OCI-LY7 (cell line): ENCODE data around the gene SLC2A4RG. TPM values are rescaled to one million over a fixed set of nuclear protein-coding genes. Genes with fewer than 3 reads are reported as not detected.

Experiments used
- BruUV-seq: library from RNA; stranded (reverse); fragments of 400-500 nt; replicated peaks from 2 replicates; lab custom pipeline; 2021; lab: Mats Ljungman, UMichigan
- CTCF ChIA-PET: fragments of 300-600 bp; sonication (Branson Sonifier 250); formaldehyde crosslinking; loops from one replicate; lab custom pipeline; 2022; ENCODE audit warnings: antibody characterized with exemption; ENCODE audit not compliant: unreplicated experiment; lab: Charles Lee
- POLR2A ChIA-PET: fragments of 300-600 bp; sonication (Branson Sonifier 250); formaldehyde crosslinking; loops from one replicate; lab custom pipeline; 2022; ENCODE audit warnings: antibody characterized with exemption; lab: Charles Lee
- DNase-seq: peaks from one replicate; pipeline ENCODE4 v3.0.0-alpha.2; 2015; ENCODE audit warnings: low spot score
- H2AFZ ChIP-seq: fragments of 200-600 bp; sonication (generic), shearing (Covaris generic); 2 replicates; pipeline ENCODE4 v1.6.1; 2014; ENCODE audit warnings: mild to moderate bottlenecking, antibody characterized with exemption, low read length, moderate library complexity
- H3K27ac ChIP-seq: fragments of 200-600 bp; sonication (generic); 2 replicates; pipeline ENCODE4 v1.5.1; 2014; ENCODE audit warnings: mixed run types, low read depth, mild to moderate bottlenecking, moderate library complexity, low read length, inconsistent platforms; ENCODE audit not compliant: poor library complexity, severe bottlenecking
- H3K36me3 ChIP-seq: fragments of 200-600 bp; sonication (generic); 2 replicates; pipeline ENCODE4 v1.6.1; 2014; ENCODE audit warnings: mild to moderate bottlenecking, antibody characterized with exemption, low read length, moderate library complexity, mixed read lengths; ENCODE audit not compliant: insufficient read depth
- H3K4me1 ChIP-seq: fragments of 200-600 bp; sonication (generic); 2 replicates; pipeline ENCODE4 v1.5.1; 2014; ENCODE audit warnings: mild to moderate bottlenecking, low read length; ENCODE audit not compliant: insufficient read depth, poor library complexity, severe bottlenecking
- H3K4me2 ChIP-seq: fragments of 200-600 bp; sonication (generic); 2 replicates; pipeline ENCODE4 v1.6.1; 2014; ENCODE audit warnings: mild to moderate bottlenecking, low read length
- H3K4me3 ChIP-seq: fragments of 200-600 bp; sonication (generic); 2 replicates; pipeline ENCODE4 v1.5.1; 2014; ENCODE audit warnings: mild to moderate bottlenecking, low read depth, low read length; ENCODE audit not compliant: poor library complexity, severe bottlenecking
- H3K79me2 ChIP-seq: fragments of 200-600 bp; sonication (generic); 2 replicates; pipeline ENCODE4 v1.6.1; 2016; ENCODE audit warnings: low read depth, mild to moderate bottlenecking, low read length, moderate library complexity, mixed read lengths; ENCODE audit not compliant: insufficient read depth
- H3K9me2 ChIP-seq: fragments of 200-600 bp; sonication (generic); 2 replicates; pipeline ENCODE4 v1.6.1; 2016; ENCODE audit warnings: mild to moderate bottlenecking, low read length, mixed read lengths; ENCODE audit not compliant: insufficient read depth
- H3K9me3 ChIP-seq: fragments of 200-600 bp; sonication (generic); 2 replicates; pipeline ENCODE4 v1.6.1; 2014; ENCODE audit warnings: mild to moderate bottlenecking, mixed run types, low read length, mixed read lengths
- H4K20me1 ChIP-seq: fragments of 200-600 bp; sonication (generic); 2 replicates; pipeline ENCODE4 v1.6.1; 2014; ENCODE audit warnings: mild to moderate bottlenecking, antibody characterized with exemption, low read length, moderate library complexity, mixed read lengths; ENCODE audit not compliant: insufficient read depth
- CTCF ChIP-seq: fragments of 200-600 bp; sonication (generic); conservative IDR thresholded peaks from 2 replicates; pipeline ENCODE4 v1.5.1; 2014; ENCODE audit warnings: mild to moderate bottlenecking, antibody characterized with exemption, low read length, moderate library complexity, mixed read lengths
- EZH2phosphoT487 ChIP-seq: fragments of 200-600 bp; sonication (generic); IDR thresholded peaks from 2 replicates; pipeline ENCODE4 v1.6.1; 2018; ENCODE audit warnings: low read depth, borderline replicate concordance, mild to moderate bottlenecking, mixed run types, antibody characterized with exemption, low read length, moderate library complexity, mixed read lengths
- intact Hi-C: fragments of 100-400 bp; cut with micrococcal nuclease; formaldehyde crosslinking; loops from one replicate; pipeline ENCODE4 v1.10.0; 2022; ENCODE audit not compliant: unreplicated experiment
- total RNA-seq, 2 experiments: library from RNA; depleted of rRNA in 1 of 2; stranded (reverse); fragments of >200 nt in 1 of 2; shearing (Covaris generic) in 1 of 2; gene quantifications; 2 replicates each; pipeline ENCODE4 v1.2.3, GENCODE V29; 2014 to 2022

Gene SLC2A4RG
- total RNA-seq, 2 experiments from 2014 or later = 77.9 to 113 TPM

DNA sequence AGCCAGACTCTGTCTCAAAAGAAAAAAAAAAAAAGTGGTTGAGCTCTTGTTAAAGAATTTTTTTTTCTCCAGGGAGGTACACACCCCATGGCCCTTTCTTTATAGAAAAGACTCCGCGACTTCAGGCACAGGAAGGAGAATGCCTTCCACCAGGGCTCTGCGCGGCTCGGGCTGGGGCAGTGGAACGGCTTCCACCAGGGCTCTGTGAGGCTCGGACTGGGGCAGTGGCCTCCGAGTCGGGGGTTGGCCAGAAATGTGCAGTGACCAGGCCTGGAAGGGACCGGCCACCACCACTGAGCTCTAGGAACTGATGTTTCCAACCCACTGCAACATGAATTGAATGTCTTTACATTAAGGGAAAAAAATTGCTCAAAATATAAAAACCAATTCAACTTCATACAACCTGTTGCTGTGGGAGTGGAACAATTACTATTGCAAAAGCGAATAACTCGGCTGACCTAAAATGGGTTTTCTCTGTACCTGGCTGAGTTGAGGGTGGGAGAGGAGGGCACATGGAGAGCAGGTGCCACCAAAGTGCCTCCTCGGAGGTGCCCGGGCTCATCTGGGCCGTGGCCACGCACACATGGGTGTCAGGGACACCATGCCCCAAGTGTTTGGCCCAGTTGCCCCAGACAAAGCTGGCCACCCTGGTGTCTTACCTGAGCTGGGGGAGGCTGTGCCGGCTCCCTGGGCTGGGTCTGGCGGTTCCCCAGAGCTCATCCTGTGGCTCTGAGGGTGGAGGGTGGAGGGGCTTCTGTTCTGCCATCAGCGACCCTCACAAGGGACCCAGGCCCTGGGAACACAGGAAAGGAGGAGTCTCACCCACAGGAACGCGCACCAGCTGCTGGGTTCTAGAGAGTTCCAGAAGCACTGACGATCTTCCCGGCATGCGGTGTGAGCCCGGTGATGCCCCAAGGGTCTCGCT is 29.3 kb downstream of the SLC2A4RG start:
- CTCF ChIA-PET = no interaction called here

GRCh38 chr20:63769891-63770474 is 30.4 kb downstream of the SLC2A4RG start:
- no peaks in the 10 kb centered on the region for H3K79me2 ChIP-seq
- DNase-seq = no peak
- ChIA-PET CTCF (no interaction called here), POLR2A (interaction anchor here (0.9 kb wide), 1 partner anchor 14 kb away, joined by 3 read pairs; no protein-coding TSS in a partner anchor)
- no peaks in the 10 kb centered on the region for H3K9me2 ChIP-seq
- H4K20me1 ChIP-seq = no peaks in the 10 kb centered on the region
- no peak overlapping the region for H3K4me2 ChIP-seq
- intact Hi-C loops = no loop called here
- H3K4me1 ChIP-seq = no peaks in the 10 kb centered on the region
- BruUV-seq = no TSS peak
- H3K9me3 ChIP-seq = no peaks in the 10 kb centered on the region
- TF ChIP-seq CTCF (no peak), EZH2phosphoT487 (no peak)
- no peak overlapping the region for H2AFZ ChIP-seq
- no peak overlapping the region for H3K27ac ChIP-seq
- no peaks in the 10 kb centered on the region for H3K36me3 ChIP-seq
- no peak overlapping the region for H3K4me3 ChIP-seq

More for the DNA sequence above, 29.3 kb downstream of the SLC2A4RG start:
- TF ChIP-seq EZH2phosphoT487 (no peak), CTCF (no peak)
- BruUV-seq = no TSS peak
- H3K9me3 ChIP-seq = no peaks in the 10 kb centered on the region
- POLR2A ChIA-PET = interaction anchor here (0.6 to 0.9 kb wide), 2 partner anchors 13 to 20 kb away, joined by 3 to 4 read pairs; no protein-coding TSS in a partner anchor
- H4K20me1 ChIP-seq = no peaks in the 10 kb centered on the region
- H3K27ac ChIP-seq = no peak overlapping the region
- H3K4me3 ChIP-seq = no peak overlapping the region
- H3K79me2 ChIP-seq = no peaks in the 10 kb centered on the region
- H3K4me1 ChIP-seq = no peaks in the 10 kb centered on the region
- no peaks in the 10 kb centered on the region for H3K9me2 ChIP-seq
- no peaks in the 10 kb centered on the region for H3K36me3 ChIP-seq
- intact Hi-C loops = no loop called here
- H3K4me2 ChIP-seq = no peak overlapping the region
- H2AFZ ChIP-seq = no peak overlapping the region
- DNase-seq = no peak
